Aorta (tissue), 4 donors: Measurements from ENCODE around the gene CATSPER1. TPM values are rescaled to one million over a fixed set of nuclear protein-coding genes. Genes with fewer than 3 reads are reported as not detected.

Source experiments
- polyA plus RNA-seq, 2 donors: library from polyadenylated mRNA; stranded (reverse); fragments of 200-250 nt; gene quantifications; one replicate each; pipeline ENCODE4 v1.2.3, GENCODE V29; 2013
- total RNA-seq, 2 donors: library from RNA; stranded (reverse); fragmentation: NEBNext Ultra II Directional; extraction: Animal tissue kit (Norgen Biotek cat#: 25700); gene quantifications; one replicate each; pipeline ENCODE4 v1.2.1, GENCODE V29; 2021
- donor health status: healthy with polysubstance abuse.
- donor health status: Bipolar disorder and iron deficiency.
- donor health status: DM: no; HTN: no; CAD: no.
- donor health status: DM: yes; HTN: yes; CAD: no.

CATSPER1 gene
- total and polyA plus RNA-seq, 4 donors = 0.10 to 1.2 (median 1.0) TPM; not detected in 1

Other genes starting within 250 kb of the CATSPER1 start
- 10 to 100 TPM; 15.7 to 16.7 TPM for gene AP5B1, start 245.5 kb downstream of the CATSPER1 start, total RNA-seq
- 10 to 100 TPM in 1 of 2 donors, 1 to 10 TPM in 1; 3.3 to 10.8 TPM for gene AP5B1, start 245.5 kb downstream of the CATSPER1 start, polyA plus RNA-seq
- gene OVOL1, start 239.4 kb downstream of the CATSPER1 start, total RNA-seq = not detected
- gene OVOL1, start 239.4 kb downstream of the CATSPER1 start, polyA plus RNA-seq = 1 to 10 TPM in 1 of 2 donors, under 1 TPM in 1; 0.28 to 3.9 TPM
- gene SNX32, start 192.5 kb downstream of the CATSPER1 start, total RNA-seq = 1 to 10 TPM in 1 of 2 donors, under 1 TPM in 1; 0.39 to 2.4 TPM
- gene SNX32, start 192.5 kb downstream of the CATSPER1 start, polyA plus RNA-seq = 1 to 10 TPM in 1 of 2 donors, not detected in 1; 1.2 TPM
- gene CFL1, start 168.3 kb downstream of the CATSPER1 start, total RNA-seq = 100 to 1,000 TPM; 563 to 812 TPM
- 100 to 1,000 TPM; 571 to 688 TPM for gene CFL1, start 168.3 kb downstream of the CATSPER1 start, polyA plus RNA-seq
- 10 to 100 TPM; 60.7 to 63.1 TPM for gene MUS81, start 166.0 kb downstream of the CATSPER1 start, total RNA-seq
- 100 to 1,000 TPM in 1 of 2 donors, 10 to 100 TPM in 1; 40.7 to 102 TPM for gene MUS81, start 166.0 kb downstream of the CATSPER1 start, polyA plus RNA-seq
- 100 to 1,000 TPM; 139 to 185 TPM for gene EFEMP2, start 153.7 kb downstream of the CATSPER1 start, total RNA-seq
- 100 to 1,000 TPM; 136 to 224 TPM for gene EFEMP2, start 153.7 kb downstream of the CATSPER1 start, polyA plus RNA-seq
- 1 to 10 TPM; 1.8 to 3.9 TPM for gene CTSW, start 146.6 kb downstream of the CATSPER1 start, total RNA-seq
- gene CTSW, start 146.6 kb downstream of the CATSPER1 start, polyA plus RNA-seq = 1 to 10 TPM; 1.8 to 2.9 TPM
- gene FIBP, start 138.0 kb downstream of the CATSPER1 start, total RNA-seq = 10 to 100 TPM; 40.2 to 47.7 TPM
- gene FIBP, start 138.0 kb downstream of the CATSPER1 start, polyA plus RNA-seq = 10 to 100 TPM; 57.2 to 73.1 TPM
- 10 to 100 TPM; 30.1 to 46.9 TPM for gene CCDC85B, start 135.8 kb downstream of the CATSPER1 start, total RNA-seq
- gene CCDC85B, start 135.8 kb downstream of the CATSPER1 start, polyA plus RNA-seq = 10 to 100 TPM; 23.9 to 72.8 TPM
- 10 to 100 TPM in 1 of 2 donors, 1 to 10 TPM in 1; 7.2 to 31.9 TPM for gene FOSL1, start 126.1 kb downstream of the CATSPER1 start, total RNA-seq
- gene FOSL1, start 126.1 kb downstream of the CATSPER1 start, polyA plus RNA-seq = 1 to 10 TPM; 1.6 to 6.4 TPM
- gene C11orf68, start 107.4 kb downstream of the CATSPER1 start, total RNA-seq = 10 to 100 TPM; 45.6 to 47.3 TPM
- gene C11orf68, start 107.4 kb downstream of the CATSPER1 start, polyA plus RNA-seq = 10 to 100 TPM; 34.9 to 55.3 TPM
- 10 to 100 TPM; 65.9 to 86.4 TPM for gene DRAP1, start 107.1 kb downstream of the CATSPER1 start, total RNA-seq
- gene DRAP1, start 107.1 kb downstream of the CATSPER1 start, polyA plus RNA-seq = 100 to 1,000 TPM in 1 of 2 donors, 10 to 100 TPM in 1; 88.8 to 122 TPM
- not detected for gene TSGA10IP, start 81.0 kb downstream of the CATSPER1 start, total RNA-seq
- gene TSGA10IP, start 81.0 kb downstream of the CATSPER1 start, polyA plus RNA-seq = not detected
- 10 to 100 TPM; 50.9 to 52.3 TPM for gene SART1, start 64.7 kb downstream of the CATSPER1 start, total RNA-seq
- gene SART1, start 64.7 kb downstream of the CATSPER1 start, polyA plus RNA-seq = 100 to 1,000 TPM in 1 of 2 donors, 10 to 100 TPM in 1; 27.9 to 129 TPM
- 10 to 100 TPM; 28.7 to 35.0 TPM for gene EIF1AD, start 24.3 kb downstream of the CATSPER1 start, total RNA-seq
- 10 to 100 TPM in 1 of 2 donors, 1 to 10 TPM in 1; 8.4 to 16.2 TPM for gene EIF1AD, start 24.3 kb downstream of the CATSPER1 start, polyA plus RNA-seq
- gene BANF1, start 24.0 kb downstream of the CATSPER1 start, total RNA-seq = 100 to 1,000 TPM; 136 to 145 TPM
- gene BANF1, start 24.0 kb downstream of the CATSPER1 start, polyA plus RNA-seq = 100 to 1,000 TPM; 156 to 187 TPM
- 10 to 100 TPM in 1 of 2 donors, 1 to 10 TPM in 1; 6.6 to 14.0 TPM for gene CST6, start 14.5 kb downstream of the CATSPER1 start, total RNA-seq
- 10 to 100 TPM; 19.0 to 28.0 TPM for gene CST6, start 14.5 kb downstream of the CATSPER1 start, polyA plus RNA-seq
- not detected for gene GAL3ST3, start 22.7 kb upstream of the CATSPER1 start, total RNA-seq
- not detected for gene GAL3ST3, start 22.7 kb upstream of the CATSPER1 start, polyA plus RNA-seq
- 100 to 1,000 TPM; 141 to 146 TPM for gene SF3B2, start 25.9 kb upstream of the CATSPER1 start, total RNA-seq
- 100 to 1,000 TPM in 1 of 2 donors, 10 to 100 TPM in 1; 59.0 to 126 TPM for gene SF3B2, start 25.9 kb upstream of the CATSPER1 start, polyA plus RNA-seq
- 100 to 1,000 TPM in 1 of 2 donors, 10 to 100 TPM in 1; 85.7 to 119 TPM for gene PACS1, start 43.8 kb upstream of the CATSPER1 start, total RNA-seq
- 10 to 100 TPM; 16.2 to 32.5 TPM for gene PACS1, start 43.8 kb upstream of the CATSPER1 start, polyA plus RNA-seq
- 10 to 100 TPM; 32.4 to 34.3 TPM for gene KLC2, start 231.2 kb upstream of the CATSPER1 start, total RNA-seq
- gene KLC2, start 231.2 kb upstream of the CATSPER1 start, polyA plus RNA-seq = 10 to 100 TPM; 14.8 to 27.0 TPM
- gene RAB1B, start 242.2 kb upstream of the CATSPER1 start, total RNA-seq = 100 to 1,000 TPM; 102 to 111 TPM
- 100 to 1,000 TPM; 125 to 130 TPM for gene RAB1B, start 242.2 kb upstream of the CATSPER1 start, polyA plus RNA-seq